Sigmoid colon (tissue), 7 donors: Measurements from ENCODE around the gene LYSMD2. TPM values are rescaled to one million over a fixed set of nuclear protein-coding genes. Genes with fewer than 3 reads are reported as not detected.
A peak's percentile ranks its signal among the peaks of the same experiment; 100 is the strongest.

Experiments
- DNase-seq: peaks from one replicate; pipeline ENCODE4 v3.0.0-alpha.2; 2019
- H3K27ac ChIP-seq, 4 donors: fragments of 200-600 bp; sonication (generic); one replicate each; pipeline ENCODE4 v1.5.1; 2016 to 2019; ENCODE audit warnings: mild to moderate bottlenecking in 1 of 4
- H3K27me3 ChIP-seq, 3 donors: fragments of 200-600 bp; sonication (generic); one replicate each; pipeline ENCODE4 v1.5.1; 2019; ENCODE audit warnings: mild to moderate bottlenecking in 1 of 3
- H3K36me3 ChIP-seq, 4 donors: fragments of 200-600 bp; sonication (generic); one replicate each; pipeline ENCODE4 v1.5.1; 2016 to 2019
- H3K4me1 ChIP-seq, 4 donors: fragments of 200-600 bp; sonication (generic); one replicate each; pipeline ENCODE4 v1.5.1; 2017 to 2019
- H3K4me3 ChIP-seq, 4 donors: fragments of 200-600 bp; sonication (generic); one replicate each; pipeline ENCODE4 v1.5.1; 2017 to 2019; ENCODE audit warnings: mild to moderate bottlenecking in 2 of 4, moderate library complexity in 1 of 4
- H3K9me3 ChIP-seq, 4 donors: fragments of 200-600 bp in 3 of 4; sonication (generic) in 3 of 4; one replicate each; pipeline versions ENCODE4 v1.5.1 to v1.6.1; 2013 to 2019
- CTCF ChIP-seq, 4 experiments: fragments of 450-650 bp in 3 of 4; fragments of 200-600 bp in 1 of 4; IDR thresholded peaks; one replicate each; pipeline ENCODE4 v1.5.1; 2016 to 2019; ENCODE audit warnings: antibody characterized with exemption in 4 of 4, mild to moderate bottlenecking in 3 of 4, moderate library complexity in 2 of 4
- EP300 ChIP-seq, 4 donors: sonication (generic); formaldehyde crosslinking; IDR thresholded peaks; one replicate each; pipeline ENCODE4 v1.6.1; 2017; ENCODE audit warnings: antibody characterized with exemption in 4 of 4
- POLR2A ChIP-seq, 2 donors: fragments of 450-650 bp; IDR thresholded peaks; one replicate each; pipeline ENCODE4 v1.6.1; 2016; ENCODE audit warnings: antibody characterized with exemption in 2 of 2, mild to moderate bottlenecking in 2 of 2, moderate library complexity in 2 of 2
- POLR2AphosphoS5 ChIP-seq, 4 donors: sonication (generic); formaldehyde crosslinking; IDR thresholded peaks; one replicate each; pipeline ENCODE4 v1.6.1; 2017; ENCODE audit warnings: antibody characterized with exemption in 4 of 4
- WGBS, 2 donors: extraction: QIAGEN DNeasy Blood & Tissue Kit; methylation state at CpG; one replicate each; pipeline ENCODE4 v1.1.7; 2013; 5-methylcytosine and 5-hydroxymethylcytosine counted together
- intact Hi-C: fragments of 100-400 bp; cut with DNase I; formaldehyde crosslinking; loops from one replicate; pipeline ENCODE4 v1.15.1; 2023
- polyA plus RNA-seq, 3 donors: library from polyadenylated mRNA; stranded (reverse); fragments of 200-250 nt; gene quantifications; one replicate each; pipeline ENCODE4 v1.2.3, GENCODE V29; 2013
- total RNA-seq, 4 donors: library from RNA; depleted of rRNA; stranded (reverse); fragments of >200 nt; gene quantifications; one replicate each; pipeline ENCODE4 v1.1.0, GENCODE V29; 2016
- donor health status: healthy with polysubstance abuse.
- donor health status: Bipolar disorder and iron deficiency.
- donor health status: healthy.

LYSMD2 gene
- total and polyA plus RNA-seq, 7 donors: 6.7 to 28.5 (median 15.8) TPM

DNA sequence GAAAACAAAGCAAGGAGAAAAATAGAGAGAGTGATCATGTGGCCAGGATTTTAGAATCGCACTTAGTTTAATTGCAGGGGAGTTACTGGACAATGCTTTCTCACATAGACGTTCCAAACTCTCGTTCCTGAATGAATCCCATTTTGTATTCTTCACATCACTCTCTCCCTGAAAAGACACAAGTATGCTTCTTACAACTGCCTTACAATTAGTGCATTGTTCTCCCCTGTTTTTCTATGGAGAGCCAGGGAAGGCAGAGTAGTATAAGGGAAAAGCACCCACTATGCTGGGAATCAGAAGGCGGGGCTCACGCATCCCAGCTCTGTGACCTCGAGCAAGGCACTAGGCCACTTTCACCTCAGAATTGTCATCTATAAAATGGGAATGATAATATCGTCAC lies 28.3 kb upstream of the LYSMD2 start:
- Histone ChIP-seq H3K4me1 (peaks cover 0 to 9% (median 0%) of the 10 kb centered on the region in 4 donors), H3K4me3 (no peak overlapping the region), H3K9me3 (no peaks in the 10 kb centered on the region), H3K27me3 (no peaks in the 10 kb centered on the region), H3K36me3 (peaks cover 4 to 38% (median 11%) of the 10 kb centered on the region in 4 donors), H3K27ac (no peak overlapping the region)
- WGBS, 2 donors: 89 to 91% methylated on average over 7 of the region's 7 CpGs
- TF ChIP-seq POLR2A (IDR thresholded peaks at IDR 0.05) (no peak), POLR2AphosphoS5 (IDR thresholded peaks at IDR 0.05) (no peak), EP300 (IDR thresholded peaks at IDR 0.05) (no peak), CTCF (IDR thresholded peaks at IDR 0.05) (no peak)
- intact Hi-C loops: no loop called here
- no peak for DNase-seq

DNA sequence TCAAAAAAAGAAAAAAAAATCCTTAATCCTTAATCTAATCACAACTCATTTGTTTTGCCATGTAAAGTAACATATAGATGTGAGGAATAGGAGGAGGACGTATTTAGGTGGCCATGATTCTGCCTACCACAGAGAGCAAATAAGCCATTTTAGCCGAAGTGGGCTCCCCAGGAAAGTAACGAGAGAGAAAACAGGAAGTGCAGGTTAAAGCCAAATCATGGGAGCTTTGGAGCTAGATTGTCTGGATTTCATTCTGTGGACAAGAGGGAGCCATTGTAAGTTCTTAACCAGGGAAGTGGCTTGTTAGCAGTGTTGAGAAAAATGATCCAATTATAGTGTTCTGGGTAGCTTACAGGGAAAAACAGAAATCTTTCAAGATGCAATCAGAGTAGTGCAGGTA lies 23.4 kb upstream of the LYSMD2 start:
- peak overlapping the region in 1 of 4 donors; percentile 74 for H3K27ac ChIP-seq
- intact Hi-C loops: no loop called here
- 61 to 80% methylated on average over 3 of the region's 3 CpGs for WGBS, 2 donors

DNA sequence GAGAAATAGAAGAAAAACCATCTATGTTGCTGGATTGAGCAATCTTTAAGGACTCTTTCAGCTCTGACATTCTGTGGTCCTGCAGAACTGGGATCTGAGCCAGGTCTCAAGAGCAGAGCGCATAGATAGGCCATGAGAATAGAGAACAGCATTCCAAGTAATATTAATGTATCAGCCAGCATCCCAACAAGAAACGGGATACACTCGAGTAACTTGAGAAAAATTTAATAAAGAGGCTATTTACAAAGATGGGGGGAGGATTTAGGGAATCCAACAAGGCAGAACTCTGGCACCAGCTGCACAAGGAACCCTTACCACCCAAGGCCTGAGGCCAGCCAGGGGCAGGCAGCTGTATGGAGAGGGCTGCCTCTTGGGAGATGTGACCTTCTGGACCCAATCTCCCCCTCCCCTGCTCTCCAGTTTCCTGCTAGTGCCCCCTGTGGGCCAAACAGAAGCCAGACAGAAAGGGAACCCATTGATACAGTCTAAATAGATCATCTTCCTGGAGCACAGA lies 22.2 kb upstream of the LYSMD2 start:
- intact Hi-C loops: no loop called here
- Histone ChIP-seq H3K27ac (peak overlapping the region; percentile 15 to 74 (median 63)), H3K36me3 (no peaks in the 10 kb centered on the region), H3K9me3 (no peaks in the 10 kb centered on the region), H3K4me1 (peaks cover 0 to 38% (median 26%) of the 10 kb centered on the region in 4 donors), H3K4me3 (no peak overlapping the region), H3K27me3 (no peaks in the 10 kb centered on the region)
- peak in 3 of 4 donors; percentile 9 to 22 (median 18) for TF ChIP-seq POLR2AphosphoS5 (IDR thresholded peaks at IDR 0.05)
- no peak for TF ChIP-seq POLR2A (IDR thresholded peaks at IDR 0.05)
- 73% methylated on average over 3 of the region's 3 CpGs for WGBS, 2 donors
- DNase-seq: peak; percentile 86

More for the DNA sequence above, 23.4 kb upstream of the LYSMD2 start:
- TF ChIP-seq EP300 (IDR thresholded peaks at IDR 0.05) (no peak), POLR2A (IDR thresholded peaks at IDR 0.05) (no peak), POLR2AphosphoS5 (IDR thresholded peaks at IDR 0.05) (no peak), CTCF (IDR thresholded peaks at IDR 0.05) (no peak)
- H3K4me1 ChIP-seq: peaks cover 0 to 38% (median 25%) of the 10 kb centered on the region in 4 donors
- no peak overlapping the region for H3K4me3 ChIP-seq
- H3K27me3 ChIP-seq: no peaks in the 10 kb centered on the region
- DNase-seq: no peak
- H3K36me3 ChIP-seq: no peaks in the 10 kb centered on the region
- H3K9me3 ChIP-seq: no peaks in the 10 kb centered on the region

GRCh38 chr15:51758645-51759044 lies 21.2 kb upstream of the LYSMD2 start:
- 60 to 65% methylated on average over 1 of the region's 1 CpG for WGBS, 2 donors
- TF ChIP-seq POLR2AphosphoS5 (IDR thresholded peaks at IDR 0.05) (peak in 3 of 4 donors; percentile 16 to 52 (median 45)), EP300 (IDR thresholded peaks at IDR 0.05) (no peak)
- peak overlapping the region; percentile 15 to 74 (median 63) for H3K27ac ChIP-seq
- H3K4me1 ChIP-seq: peaks cover 0 to 38% (median 26%) of the 10 kb centered on the region in 4 donors
- H3K36me3 ChIP-seq: no peaks in the 10 kb centered on the region
- intact Hi-C loops: no loop called here
- peak; percentile 87 for DNase-seq
- H3K27me3 ChIP-seq: no peaks in the 10 kb centered on the region
- H3K4me3 ChIP-seq: no peak overlapping the region
- no peaks in the 10 kb centered on the region for H3K9me3 ChIP-seq

GRCh38 chr15:51757450-51757849 lies 20.0 kb upstream of the LYSMD2 start:
- no peak for DNase-seq
- peaks cover 0 to 43% (median 31%) of the 10 kb centered on the region in 4 donors for H3K4me1 ChIP-seq
- H3K27me3 ChIP-seq: no peaks in the 10 kb centered on the region
- WGBS, 2 donors: 91 to 95% methylated on average over 2 of the region's 2 CpGs
- TF ChIP-seq EP300 (IDR thresholded peaks at IDR 0.05): no peak
- intact Hi-C loops: no loop called here
- H3K27ac ChIP-seq: peak overlapping the region in 2 of 4 donors; percentile 12 to 73
- no peaks in the 10 kb centered on the region for H3K36me3 ChIP-seq
- H3K4me3 ChIP-seq: no peak overlapping the region
- H3K9me3 ChIP-seq: no peaks in the 10 kb centered on the region

GRCh38 chr15:51756482-51756881 lies 19.0 kb upstream of the LYSMD2 start:
- 78 to 87% methylated on average over 4 of the region's 4 CpGs for WGBS, 2 donors
- H3K9me3 ChIP-seq: no peaks in the 10 kb centered on the region
- H3K4me1 ChIP-seq: peaks cover 0 to 48% (median 35%) of the 10 kb centered on the region in 4 donors
- no peak overlapping the region for H3K4me3 ChIP-seq
- TF ChIP-seq EP300 (IDR thresholded peaks at IDR 0.05) (no peak), POLR2A (IDR thresholded peaks at IDR 0.05) (no peak), CTCF (IDR thresholded peaks at IDR 0.05) (no peak), POLR2AphosphoS5 (IDR thresholded peaks at IDR 0.05) (no peak)
- DNase-seq: no peak
- H3K27ac ChIP-seq: peak overlapping the region in 1 of 4 donors; percentile 14
- no peaks in the 10 kb centered on the region for H3K27me3 ChIP-seq
- intact Hi-C loops: no loop called here
- H3K36me3 ChIP-seq: no peaks in the 10 kb centered on the region
